Stimulated activated naive B cell treated with anti-CD40 and anti-IgM and Interleukin-4, amounts not matched to agents 10 μg/mL and 1 μg/mL and 100 μg/mL, for 72 hours (primary cell): Measurements from ENCODE around the gene MAPK4.

Experiments used
- ATAC-seq, 2 donors: fragments of 150-1000 bp; cut with Tn5 transposase; replicated peaks; 2 replicates each; pipeline ENCODE4 v1.10.0; 2021; ENCODE audit warnings: moderate library complexity in 1 of 2
- DNase-seq: peaks from one replicate; pipeline ENCODE4 v3.0.0; 2021
- H3K27ac Mint-ChIP-seq: one replicate; pipeline ENCODE4 v1.8.0; 2022; ENCODE audit warnings: mild to moderate bottlenecking, mixed read lengths
- H3K27me3 Mint-ChIP-seq, 2 donors: one replicate each; pipeline ENCODE4 v1.8.0; 2022; ENCODE audit warnings: mixed read lengths in 2 of 2
- H3K36me3 Mint-ChIP-seq, 2 donors: one replicate each; pipeline ENCODE4 v1.8.0; 2022; ENCODE audit warnings: mixed read lengths in 2 of 2, mild to moderate bottlenecking in 1 of 2
- H3K4me1 Mint-ChIP-seq, 2 donors: one replicate each; pipeline ENCODE4 v1.8.0; 2022; ENCODE audit warnings: mixed read lengths in 2 of 2, mild to moderate bottlenecking in 1 of 2
- H3K4me3 Mint-ChIP-seq, 2 donors: one replicate each; pipeline ENCODE4 v1.8.0; 2022; ENCODE audit warnings: mild to moderate bottlenecking in 2 of 2, mixed read lengths in 2 of 2, moderate library complexity in 1 of 2
- H3K9me3 Mint-ChIP-seq, 2 donors: one replicate each; pipeline ENCODE4 v1.8.0; 2022; ENCODE audit warnings: mixed read lengths in 2 of 2, mild to moderate bottlenecking in 1 of 2

The MAPK4 gene

DNA sequence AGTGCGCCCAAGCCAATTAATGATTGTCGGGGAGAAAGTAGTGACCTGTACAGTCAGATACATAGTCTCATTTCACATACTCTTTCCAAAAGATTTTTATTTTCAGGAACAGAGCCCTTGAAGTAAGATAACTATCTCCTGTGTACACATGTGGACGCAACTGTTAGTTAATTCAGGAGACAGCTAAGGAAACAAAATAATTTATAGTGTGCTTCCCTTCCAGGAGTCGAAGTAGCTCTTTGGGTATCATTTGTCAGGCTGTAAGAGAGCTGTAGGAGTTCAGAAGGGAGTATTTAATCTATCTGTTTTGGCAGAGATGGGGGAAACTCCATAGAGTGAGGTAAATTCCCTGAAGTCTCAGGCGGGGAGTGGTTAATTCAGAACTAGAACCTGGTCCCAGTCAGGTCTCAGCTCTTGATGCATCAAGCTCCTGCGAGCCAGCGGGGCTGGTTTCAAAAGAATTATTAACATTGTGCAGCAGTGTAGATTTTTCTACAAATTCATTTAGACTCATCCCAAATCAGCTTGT lies 63.0 kb downstream of the MAPK4 start:
- Mint-ChIP-seq H3K27ac (no peak overlapping the region), H3K4me1 (no peaks in the 10 kb centered on the region), H3K4me3 (no peak overlapping the region), H3K27me3 (peaks cover 13 to 16% of the 10 kb centered on the region in 2 donors), H3K36me3 (no peaks in the 10 kb centered on the region), H3K9me3 (peaks cover 0 to 4% of the 10 kb centered on the region in 2 donors)
- ATAC-seq (no peak), DNase-seq (no peak)

DNA sequence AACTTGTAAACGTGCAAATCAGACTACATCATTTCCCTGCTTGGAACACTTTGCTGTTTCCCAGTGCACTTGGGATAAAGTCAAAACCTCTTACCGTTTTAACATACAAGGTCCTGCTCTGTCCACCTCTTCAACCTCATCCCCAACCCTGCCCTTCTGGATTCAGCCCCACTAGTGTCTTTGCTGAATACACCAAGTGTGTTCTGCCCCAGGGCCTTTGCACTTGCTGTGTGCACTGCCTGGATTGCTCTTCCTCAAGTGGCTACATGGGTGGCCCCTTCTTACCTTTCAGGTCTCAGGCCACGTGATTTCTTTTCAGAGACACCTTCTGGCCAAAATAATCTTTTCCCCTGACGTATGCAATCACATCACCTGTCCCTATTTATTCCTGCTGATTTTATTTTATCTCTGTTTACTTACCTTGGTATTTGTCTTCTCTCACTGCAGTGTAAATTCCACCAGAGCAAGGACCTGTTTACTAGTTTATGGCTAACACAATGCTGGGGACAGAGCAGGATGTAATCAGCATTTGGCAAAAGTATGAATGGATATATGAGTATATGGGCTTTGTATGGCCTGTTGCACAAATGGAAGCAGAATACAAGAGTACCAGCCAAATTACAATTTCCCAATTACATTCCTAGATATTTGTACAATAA lies 63.9 kb downstream of the MAPK4 start:
- Mint-ChIP-seq H3K36me3 (no peaks in the 10 kb centered on the region), H3K4me1 (no peaks in the 10 kb centered on the region), H3K27ac (no peak overlapping the region), H3K27me3 (peaks cover 13 to 16% of the 10 kb centered on the region in 2 donors), H3K4me3 (no peak overlapping the region), H3K9me3 (peaks cover 0 to 4% of the 10 kb centered on the region in 2 donors)
- no peak for ATAC-seq
- DNase-seq = no peak

DNA sequence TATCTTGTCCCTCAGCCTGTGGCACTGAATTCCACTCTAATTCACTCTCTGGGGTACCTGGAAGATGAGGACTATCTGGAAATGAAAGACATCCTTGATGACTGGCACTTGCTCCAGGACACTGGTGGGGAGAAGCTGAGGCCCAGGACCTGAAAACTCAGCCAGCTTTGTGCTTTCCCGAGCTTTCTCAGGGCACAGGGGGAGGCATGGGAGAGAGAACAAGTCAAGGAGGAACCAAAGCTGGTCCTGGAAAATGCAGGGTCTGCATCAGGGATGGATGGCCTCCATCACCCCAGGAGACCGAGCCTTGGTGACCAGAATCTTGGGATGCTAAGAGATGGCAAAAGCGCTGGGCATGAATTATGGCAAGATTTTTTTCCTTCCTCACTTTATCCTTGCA lies 65.1 kb downstream of the MAPK4 start:
- H3K27ac Mint-ChIP-seq = no peak overlapping the region
- no peaks in the 10 kb centered on the region for H3K36me3 Mint-ChIP-seq
- DNase-seq = no peak
- peaks cover 12 to 13% of the 10 kb centered on the region in 2 donors for H3K27me3 Mint-ChIP-seq
- no peaks in the 10 kb centered on the region for H3K4me1 Mint-ChIP-seq
- no peak for ATAC-seq
- peaks cover 0 to 4% of the 10 kb centered on the region in 2 donors for H3K9me3 Mint-ChIP-seq
- H3K4me3 Mint-ChIP-seq = no peak overlapping the region

DNA sequence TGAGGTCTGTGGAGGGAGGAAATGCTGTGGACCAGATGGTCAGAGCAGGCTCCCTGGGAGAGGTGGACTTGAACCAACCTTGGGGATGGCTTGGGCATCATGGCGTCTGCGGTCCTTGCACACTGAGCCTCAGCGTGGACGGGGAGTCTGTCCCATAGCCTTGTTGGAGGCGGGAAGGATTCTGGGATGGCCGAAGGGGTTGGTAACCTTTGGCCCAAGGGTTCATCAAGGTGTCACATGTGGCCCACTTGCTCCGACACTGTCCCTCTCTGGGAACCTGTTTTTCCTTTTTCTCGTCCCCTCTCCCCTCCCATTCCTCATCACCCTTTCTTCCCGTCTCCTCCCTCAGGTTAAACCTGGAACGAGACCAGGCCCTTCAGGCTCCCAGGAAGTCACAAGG lies 66.4 kb downstream of the MAPK4 start:
- no peaks in the 10 kb centered on the region for H3K4me1 Mint-ChIP-seq
- H3K36me3 Mint-ChIP-seq = no peaks in the 10 kb centered on the region
- H3K9me3 Mint-ChIP-seq = peaks cover 0 to 4% of the 10 kb centered on the region in 2 donors
- ATAC-seq (no peak), DNase-seq (no peak)
- H3K4me3 Mint-ChIP-seq = no peak overlapping the region
- peaks cover 11 to 21% of the 10 kb centered on the region in 2 donors for H3K27me3 Mint-ChIP-seq
- no peak overlapping the region for H3K27ac Mint-ChIP-seq

DNA sequence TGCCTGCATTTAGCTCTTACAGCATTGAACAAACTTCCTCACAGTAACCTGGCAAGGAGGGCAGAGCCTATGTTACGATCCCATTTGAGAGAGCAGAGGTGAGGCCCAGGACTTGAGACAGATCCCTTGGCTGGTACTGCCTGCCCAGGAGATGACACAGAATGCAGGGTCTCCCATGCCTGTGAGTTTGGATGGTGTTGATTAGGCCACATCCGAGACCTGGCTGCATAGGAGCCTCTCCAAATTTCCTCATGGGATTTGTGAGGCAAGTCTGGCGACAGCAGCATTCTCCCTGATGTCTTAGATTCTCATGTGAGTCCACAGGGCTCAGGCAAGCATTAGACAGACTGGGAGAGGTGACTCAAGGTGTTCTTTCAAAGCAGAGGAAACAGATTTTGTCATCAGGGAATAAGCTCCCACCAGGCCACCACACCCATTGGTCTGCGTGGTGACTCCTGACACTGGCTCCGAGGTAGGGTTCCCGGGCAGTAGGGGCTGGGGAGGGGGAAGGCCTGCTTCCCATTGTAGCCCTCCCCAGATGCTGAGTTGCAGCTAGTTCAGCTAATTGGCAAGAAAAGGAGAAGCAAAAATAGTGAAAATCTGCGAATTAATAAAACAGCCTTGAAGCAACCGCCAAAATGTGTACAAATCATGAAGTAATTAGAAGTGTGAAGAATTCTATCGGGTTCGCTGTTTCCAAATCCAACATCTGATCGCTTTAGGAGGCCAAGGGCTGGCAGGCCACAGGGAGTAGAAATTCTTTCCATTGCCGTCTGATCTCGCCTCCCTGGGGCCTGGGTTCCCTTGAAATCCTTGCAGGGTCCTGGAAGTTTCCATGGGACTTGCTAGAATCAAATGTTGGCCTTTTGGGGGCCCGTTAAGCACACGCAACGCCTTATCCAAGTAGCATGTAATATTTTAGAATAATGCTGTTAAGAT lies 68.0 kb downstream of the MAPK4 start:
- H3K4me3 Mint-ChIP-seq = no peak overlapping the region
- H3K27me3 Mint-ChIP-seq = peaks cover 11 to 17% of the 10 kb centered on the region in 2 donors
- no peaks in the 10 kb centered on the region for H3K4me1 Mint-ChIP-seq
- DNase-seq = no peak
- no peak overlapping the region for H3K27ac Mint-ChIP-seq
- H3K9me3 Mint-ChIP-seq = peaks cover 0 to 4% of the 10 kb centered on the region in 2 donors
- ATAC-seq = no peak
- H3K36me3 Mint-ChIP-seq = no peaks in the 10 kb centered on the region

DNA sequence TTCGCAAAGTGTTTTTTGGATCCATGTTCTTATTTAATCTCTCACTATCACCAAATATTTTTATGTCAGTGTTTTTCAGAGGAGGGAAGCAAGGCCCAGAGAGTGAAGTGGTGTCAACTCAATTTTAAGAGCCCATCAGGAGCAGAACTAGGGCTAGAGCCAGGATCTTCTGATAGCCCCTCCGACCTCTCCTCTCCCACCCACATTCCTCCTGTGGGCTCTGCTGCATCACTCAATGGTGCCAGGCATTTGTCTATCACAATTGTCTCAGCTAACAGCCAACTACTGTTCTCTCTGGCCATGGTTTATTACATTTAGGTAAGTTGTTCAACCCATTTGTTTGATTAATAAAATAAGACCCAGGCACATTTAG lies 68.6 kb downstream of the MAPK4 start:
- Mint-ChIP-seq H3K4me3 (no peak overlapping the region), H3K27ac (no peak overlapping the region), H3K4me1 (no peaks in the 10 kb centered on the region), H3K27me3 (peaks cover 6 to 14% of the 10 kb centered on the region in 2 donors), H3K9me3 (peaks cover 0 to 4% of the 10 kb centered on the region in 2 donors), H3K36me3 (no peaks in the 10 kb centered on the region)
- ATAC-seq (no peak), DNase-seq (no peak)

DNA sequence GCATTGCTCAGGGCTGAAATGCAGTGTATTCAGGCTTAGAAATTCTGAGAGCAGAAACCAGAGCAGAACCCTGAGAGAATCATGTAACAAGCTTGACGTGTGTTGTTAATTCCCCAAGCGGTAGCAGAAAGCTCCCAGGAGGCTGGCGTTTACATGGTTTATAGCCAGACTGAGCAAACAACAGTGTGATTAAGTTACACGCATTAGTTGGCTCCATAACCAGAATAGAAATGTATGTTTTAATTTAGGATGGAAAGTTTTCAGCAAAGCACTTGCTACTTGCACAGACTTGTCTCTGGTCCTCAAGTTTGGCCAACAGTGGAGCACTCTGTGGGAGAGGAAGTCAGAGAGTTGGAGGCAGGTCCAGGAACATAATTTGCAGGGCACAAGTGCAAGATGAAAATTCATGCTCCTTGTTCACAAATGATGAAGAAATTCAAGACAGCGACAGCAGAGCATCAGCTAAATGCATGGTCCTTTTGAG lies 69.3 kb downstream of the MAPK4 start:
- Mint-ChIP-seq H3K27ac (no peak overlapping the region), H3K27me3 (peaks cover 0 to 8% of the 10 kb centered on the region in 2 donors), H3K9me3 (no peaks in the 10 kb centered on the region), H3K36me3 (no peaks in the 10 kb centered on the region), H3K4me3 (no peak overlapping the region), H3K4me1 (no peaks in the 10 kb centered on the region)
- no peak for ATAC-seq
- no peak for DNase-seq

DNA sequence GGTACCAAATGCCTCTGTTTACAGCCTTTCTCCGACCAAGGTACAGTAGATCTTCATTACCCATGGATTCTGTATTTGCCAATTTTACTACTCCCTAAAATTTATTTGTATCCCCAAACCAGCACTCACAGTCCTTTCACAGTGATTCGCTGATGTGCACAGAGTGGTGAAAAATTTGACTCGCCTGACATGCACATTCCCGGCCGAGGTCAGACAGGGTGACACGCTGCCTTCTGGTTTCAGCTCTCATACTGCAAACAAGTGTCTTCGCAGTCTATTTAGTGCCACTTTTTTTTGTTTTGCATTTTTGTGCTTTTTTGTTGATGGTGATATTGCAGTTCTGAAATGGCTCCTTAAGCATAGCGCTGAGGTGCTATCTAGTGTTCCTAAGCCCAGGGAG lies 71.0 kb downstream of the MAPK4 start:
- H3K36me3 Mint-ChIP-seq = no peaks in the 10 kb centered on the region
- H3K27ac Mint-ChIP-seq = no peak overlapping the region
- no peaks in the 10 kb centered on the region for H3K9me3 Mint-ChIP-seq
- H3K4me3 Mint-ChIP-seq = no peak overlapping the region
- H3K27me3 Mint-ChIP-seq = peaks cover 0 to 8% of the 10 kb centered on the region in 2 donors
- ATAC-seq (no peak), DNase-seq (no peak)
- H3K4me1 Mint-ChIP-seq = no peaks in the 10 kb centered on the region

DNA sequence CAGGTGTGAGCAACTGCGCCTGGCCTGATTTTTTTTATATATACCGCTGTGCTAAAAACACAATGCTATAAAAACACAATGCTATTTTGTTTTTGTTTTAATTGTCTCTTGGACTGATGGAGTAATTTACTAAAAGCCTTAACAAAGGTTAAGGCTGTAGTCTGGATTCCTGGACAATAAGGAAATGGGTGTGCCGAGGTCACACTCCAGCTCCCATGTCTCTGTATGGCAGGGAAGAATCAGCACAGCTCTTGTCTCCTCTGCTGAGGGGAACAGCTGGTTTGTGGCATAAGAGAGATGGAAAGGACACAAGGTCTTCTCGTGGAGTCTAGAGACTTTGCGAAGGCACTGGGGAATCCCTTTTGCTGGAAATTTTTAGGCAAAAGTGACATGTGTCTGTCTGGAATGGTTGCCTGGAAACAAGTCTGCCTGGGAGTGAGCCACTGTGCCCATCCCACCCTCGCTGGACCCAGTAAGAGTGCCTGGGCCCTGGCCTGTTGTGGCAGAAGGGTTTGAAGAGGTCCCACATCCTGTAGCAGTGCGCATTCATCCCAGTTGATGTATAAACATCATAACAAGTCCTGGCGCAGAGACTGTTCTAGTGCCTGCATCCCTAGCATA lies 73.1 kb downstream of the MAPK4 start:
- Mint-ChIP-seq H3K9me3 (no peaks in the 10 kb centered on the region), H3K4me1 (no peaks in the 10 kb centered on the region), H3K27me3 (peaks cover 0 to 8% of the 10 kb centered on the region in 2 donors), H3K36me3 (no peaks in the 10 kb centered on the region), H3K4me3 (no peak overlapping the region), H3K27ac (no peak overlapping the region)
- no peak for DNase-seq
- ATAC-seq = no peak

DNA sequence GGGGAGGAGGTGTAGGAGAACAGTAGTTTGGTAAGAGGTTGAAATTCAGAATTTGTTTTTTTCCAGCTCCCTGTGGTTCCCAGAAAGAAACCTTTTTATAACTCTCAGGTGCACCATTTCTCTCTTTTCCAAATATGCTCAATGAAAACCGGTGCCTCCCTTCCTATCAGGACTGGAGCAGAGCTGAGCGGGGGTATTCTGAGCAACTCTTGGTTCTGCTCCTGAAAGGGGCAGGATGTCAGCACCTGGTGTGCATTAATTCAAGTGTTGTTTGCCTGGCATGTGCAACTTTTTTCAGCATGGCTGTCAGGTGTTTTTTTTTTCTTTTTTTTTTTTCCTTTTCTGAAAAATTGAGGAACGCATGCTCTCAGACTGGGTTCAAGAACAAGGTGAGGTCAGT lies 74.1 kb downstream of the MAPK4 start:
- DNase-seq (no peak), ATAC-seq (no peak)
- no peaks in the 10 kb centered on the region for H3K4me1 Mint-ChIP-seq
- peaks cover 0 to 8% of the 10 kb centered on the region in 2 donors for H3K27me3 Mint-ChIP-seq
- H3K9me3 Mint-ChIP-seq = no peaks in the 10 kb centered on the region
- H3K27ac Mint-ChIP-seq = no peak overlapping the region
- no peak overlapping the region for H3K4me3 Mint-ChIP-seq
- no peaks in the 10 kb centered on the region for H3K36me3 Mint-ChIP-seq

DNA sequence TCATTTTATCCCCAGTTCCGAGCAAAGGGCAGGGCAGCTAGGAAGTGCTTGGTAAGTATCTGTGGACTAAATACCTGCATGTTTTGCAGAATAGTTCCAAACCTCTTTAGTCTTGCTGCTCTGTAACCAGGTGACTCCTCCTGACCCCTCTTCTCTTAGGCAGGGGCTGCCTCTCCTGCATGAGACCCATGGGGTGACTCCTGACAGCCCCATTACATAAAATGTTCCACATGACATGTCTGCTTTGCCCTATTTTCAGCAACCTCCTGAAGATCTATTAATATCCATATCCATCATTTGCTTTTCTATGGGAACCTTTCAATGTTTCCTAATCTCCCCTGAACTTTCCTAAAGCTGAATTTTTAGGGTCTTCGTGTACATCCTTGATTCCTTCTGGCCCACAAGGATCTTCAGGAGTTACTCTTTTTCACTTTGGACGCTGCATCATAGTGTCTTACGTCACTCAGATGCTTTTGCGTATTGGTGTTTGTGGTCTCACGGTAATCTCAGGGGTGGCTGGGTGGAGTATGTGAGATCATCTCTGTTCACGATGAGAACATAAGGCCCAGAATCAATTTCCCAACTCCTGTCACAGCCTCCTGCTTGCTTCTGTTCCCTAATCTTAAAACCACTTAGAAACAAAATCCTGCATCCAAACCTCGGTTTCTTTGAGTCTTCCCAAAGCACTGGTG lies 76.6 kb downstream of the MAPK4 start:
- no peak for DNase-seq
- no peaks in the 10 kb centered on the region for H3K9me3 Mint-ChIP-seq

DNA sequence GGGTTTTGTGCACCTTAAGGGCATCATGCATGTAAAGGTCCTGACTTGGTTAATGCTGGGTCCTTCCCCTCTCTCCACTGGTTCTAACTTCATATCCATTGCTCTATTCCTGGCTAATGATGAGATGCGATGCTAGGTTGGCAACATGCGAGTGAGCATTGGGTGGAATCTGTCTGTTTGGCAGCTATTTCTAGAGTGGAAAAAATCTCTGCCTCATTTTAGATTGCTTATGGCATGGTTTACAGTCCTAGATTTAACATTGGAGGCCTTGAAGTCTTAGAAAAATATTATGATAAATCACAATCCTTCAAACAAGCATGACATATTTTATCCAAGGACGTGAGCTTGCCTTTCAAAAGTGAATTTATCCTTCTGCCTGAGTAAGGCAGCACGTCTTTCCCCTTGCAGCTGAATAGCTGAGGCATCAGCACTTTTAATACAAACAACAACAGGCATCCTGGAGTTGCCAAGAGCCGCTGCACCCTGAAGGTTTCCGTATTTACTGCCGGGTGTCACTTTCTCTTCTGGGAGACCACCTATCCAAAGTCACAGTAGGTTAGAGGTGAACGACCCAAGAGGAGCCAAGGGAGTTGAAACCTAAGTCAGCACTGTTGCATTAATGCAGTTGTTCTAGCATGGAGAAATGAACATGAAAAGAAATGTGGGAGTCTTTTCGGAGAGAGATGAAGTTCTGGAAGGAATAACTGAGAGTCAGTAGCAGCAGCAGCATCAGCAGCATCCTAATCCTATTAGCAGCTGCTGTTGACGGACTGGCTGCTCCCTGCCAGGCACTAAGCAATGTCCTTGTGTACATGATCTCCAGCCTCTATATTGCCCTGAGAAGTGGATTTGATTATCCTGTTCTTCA lies 78.4 kb downstream of the MAPK4 start:
- no peak for ATAC-seq
- Mint-ChIP-seq H3K4me3 (no peak overlapping the region), H3K4me1 (no peaks in the 10 kb centered on the region), H3K27ac (no peak overlapping the region), H3K27me3 (no peaks in the 10 kb centered on the region), H3K36me3 (no peaks in the 10 kb centered on the region), H3K9me3 (no peaks in the 10 kb centered on the region)
- DNase-seq = no peak

More for the DNA sequence above, 76.6 kb downstream of the MAPK4 start:
- no peaks in the 10 kb centered on the region for H3K4me1 Mint-ChIP-seq
- H3K27me3 Mint-ChIP-seq = no peaks in the 10 kb centered on the region
- no peak for ATAC-seq
- H3K27ac Mint-ChIP-seq = no peak overlapping the region
- H3K36me3 Mint-ChIP-seq = no peaks in the 10 kb centered on the region
- no peak overlapping the region for H3K4me3 Mint-ChIP-seq

DNA sequence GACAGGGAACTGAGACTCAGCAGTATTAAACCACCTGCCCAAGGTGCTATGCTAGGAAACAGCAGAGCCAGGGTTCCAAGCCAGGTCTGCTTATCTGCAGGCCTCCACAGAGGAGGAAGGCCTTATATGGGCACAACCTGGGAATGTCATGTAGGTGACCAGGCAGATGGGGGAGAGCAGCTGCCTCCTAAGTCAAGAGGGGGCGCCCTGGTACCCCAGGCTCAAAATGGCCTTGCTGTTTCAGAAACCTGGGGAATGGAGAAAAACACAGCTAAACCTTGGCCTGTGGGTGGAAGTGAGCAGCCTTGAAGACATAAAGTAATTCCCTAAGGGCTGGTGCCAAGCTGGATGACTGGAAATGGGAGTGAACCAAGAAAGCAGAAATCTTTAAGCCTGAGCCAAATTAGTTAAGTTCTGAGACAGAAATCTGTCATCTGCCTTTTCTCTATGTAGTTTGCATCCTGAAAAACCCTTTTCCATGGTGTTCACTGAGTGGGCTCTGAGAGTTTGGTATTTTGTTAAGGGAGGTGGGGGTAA lies 79.1 kb downstream of the MAPK4 start:
- ATAC-seq = no peak
- no peaks in the 10 kb centered on the region for H3K4me1 Mint-ChIP-seq
- no peaks in the 10 kb centered on the region for H3K9me3 Mint-ChIP-seq

More for the DNA sequence above, 79.1 kb downstream of the MAPK4 start:
- H3K36me3 Mint-ChIP-seq = no peaks in the 10 kb centered on the region
- no peak overlapping the region for H3K4me3 Mint-ChIP-seq
- H3K27ac Mint-ChIP-seq = no peak overlapping the region
- peaks cover 0 to 5% of the 10 kb centered on the region in 2 donors for H3K27me3 Mint-ChIP-seq
- DNase-seq = no peak
